WI38 (cell line): ENCODE data around the gene PRCP.

Experiments
- H3K4me3 ChIP-seq: 2 replicates; pipeline ENCODE4 v1.5.1; 2011; ENCODE audit warnings: low read depth, mild to moderate bottlenecking, control low read depth, low read length
- TF ChIP-seq, protein P1 (sequence below): IDR thresholded peaks from 2 replicates; pipeline ENCODE4 v1.5.1; 2012; ENCODE audit warnings: low read depth, mild to moderate bottlenecking, control low read depth, low read length

The PRCP gene

DNA sequence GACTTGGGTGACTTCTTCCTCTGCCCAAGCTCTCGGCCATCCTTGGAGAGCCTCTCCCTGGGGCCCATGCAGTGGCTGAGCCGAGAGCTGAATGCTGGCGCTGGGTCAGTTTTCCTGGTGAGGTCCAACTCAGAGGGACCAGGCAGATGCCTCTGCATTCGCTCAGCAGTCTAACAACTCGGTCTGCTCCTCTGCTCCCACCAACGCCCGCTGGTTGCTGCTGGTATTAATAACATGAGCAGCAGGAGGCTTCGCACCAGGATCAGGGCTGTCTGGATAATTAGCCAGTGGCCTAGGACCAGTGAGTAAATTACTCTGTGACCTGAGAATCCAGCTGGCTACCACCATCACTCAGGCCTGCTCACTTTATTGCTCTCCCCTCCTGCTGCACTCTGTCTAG is 88.9 kb downstream of the PRCP start:
- TF ChIP-seq, protein P1, sequence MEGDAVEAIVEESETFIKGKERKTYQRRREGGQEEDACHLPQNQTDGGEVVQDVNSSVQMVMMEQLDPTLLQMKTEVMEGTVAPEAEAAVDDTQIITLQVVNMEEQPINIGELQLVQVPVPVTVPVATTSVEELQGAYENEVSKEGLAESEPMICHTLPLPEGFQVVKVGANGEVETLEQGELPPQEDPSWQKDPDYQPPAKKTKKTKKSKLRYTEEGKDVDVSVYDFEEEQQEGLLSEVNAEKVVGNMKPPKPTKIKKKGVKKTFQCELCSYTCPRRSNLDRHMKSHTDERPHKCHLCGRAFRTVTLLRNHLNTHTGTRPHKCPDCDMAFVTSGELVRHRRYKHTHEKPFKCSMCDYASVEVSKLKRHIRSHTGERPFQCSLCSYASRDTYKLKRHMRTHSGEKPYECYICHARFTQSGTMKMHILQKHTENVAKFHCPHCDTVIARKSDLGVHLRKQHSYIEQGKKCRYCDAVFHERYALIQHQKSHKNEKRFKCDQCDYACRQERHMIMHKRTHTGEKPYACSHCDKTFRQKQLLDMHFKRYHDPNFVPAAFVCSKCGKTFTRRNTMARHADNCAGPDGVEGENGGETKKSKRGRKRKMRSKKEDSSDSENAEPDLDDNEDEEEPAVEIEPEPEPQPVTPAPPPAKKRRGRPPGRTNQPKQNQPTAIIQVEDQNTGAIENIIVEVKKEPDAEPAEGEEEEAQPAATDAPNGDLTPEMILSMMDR, result no peak
- no peak overlapping the region for H3K4me3 ChIP-seq

DNA sequence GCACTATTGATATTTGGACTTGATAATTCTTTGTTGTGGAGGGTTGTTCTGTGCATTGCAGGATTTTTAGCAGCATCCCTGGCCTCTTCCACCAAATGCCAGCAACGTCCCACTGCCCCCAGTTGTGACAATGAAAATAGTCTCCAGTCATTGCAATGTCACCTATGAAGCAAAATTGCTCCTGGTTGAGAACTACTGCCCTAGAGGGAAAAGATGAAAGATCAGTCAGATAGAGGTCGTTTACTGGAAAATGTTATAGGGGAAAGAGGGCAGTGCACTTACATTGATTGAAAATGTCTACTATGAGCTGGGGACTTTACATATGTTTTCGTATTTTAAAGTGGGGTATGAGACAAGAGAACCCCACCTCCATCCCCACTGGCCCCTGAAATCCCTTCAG is 89.5 kb downstream of the PRCP start:
- TF ChIP-seq, protein P1, result no peak
- no peak overlapping the region for H3K4me3 ChIP-seq

DNA sequence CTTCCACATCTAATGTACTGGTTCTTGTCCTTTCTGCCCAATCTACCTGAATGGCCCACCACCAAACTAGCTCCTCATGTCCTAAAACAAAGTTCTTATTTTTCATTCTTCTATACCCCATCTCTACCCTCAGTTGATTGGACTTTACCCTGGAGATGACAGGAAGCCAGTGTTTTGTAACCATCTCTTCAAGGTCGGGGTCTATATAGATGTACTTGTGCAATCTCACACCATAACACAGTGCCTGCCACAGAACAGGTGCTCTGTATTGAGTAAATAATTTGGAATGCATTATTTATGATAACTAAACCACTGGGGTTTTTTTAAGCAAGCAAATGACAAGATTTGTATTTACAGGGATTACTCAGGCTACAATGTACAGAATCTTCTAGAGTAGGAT is 89.9 kb downstream of the PRCP start:
- H3K4me3 ChIP-seq, result no peak overlapping the region
- TF ChIP-seq, protein P1, result no peak

DNA sequence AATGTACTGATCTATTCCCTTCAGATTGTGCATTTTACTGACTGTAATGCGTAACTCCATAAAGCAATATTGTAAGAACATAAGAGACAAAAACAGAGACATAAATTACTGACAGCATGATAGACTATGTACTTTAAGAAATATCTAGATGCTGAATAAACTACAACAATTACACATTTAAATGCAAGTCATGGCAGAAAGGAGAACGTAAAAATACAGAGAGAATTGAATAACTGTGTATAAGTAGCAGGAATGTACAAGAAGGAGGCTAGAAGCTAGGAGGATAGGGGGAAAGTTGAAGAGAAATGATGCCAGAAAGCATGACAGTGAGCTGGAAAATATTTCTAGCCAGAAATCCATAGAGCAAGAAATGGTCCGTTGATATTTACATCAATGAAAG is 92.6 kb downstream of the PRCP start:
- no peak overlapping the region for H3K4me3 ChIP-seq
- TF ChIP-seq, protein P1, result no peak

DNA sequence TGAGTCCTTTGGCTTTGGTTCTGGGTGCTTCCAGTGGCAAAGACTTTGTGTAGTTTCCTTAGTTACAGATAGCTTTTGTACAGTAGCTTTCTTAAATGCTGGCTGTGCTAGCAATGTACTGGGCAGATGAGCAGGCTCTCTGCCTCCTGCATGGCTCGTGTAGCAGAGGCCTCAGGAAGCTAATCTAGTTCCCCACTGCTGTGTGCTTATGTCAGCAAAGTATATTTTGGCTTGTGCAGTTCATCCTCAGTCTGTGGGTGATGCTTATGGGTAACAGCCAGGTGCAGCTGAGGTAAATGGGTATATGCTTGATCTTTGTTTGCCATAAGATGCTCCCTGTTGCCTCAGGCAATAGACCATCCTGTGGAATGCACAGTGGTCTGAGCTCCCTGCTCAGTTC is 97.5 kb downstream of the PRCP start:
- TF ChIP-seq, protein P1, result no peak

DNA sequence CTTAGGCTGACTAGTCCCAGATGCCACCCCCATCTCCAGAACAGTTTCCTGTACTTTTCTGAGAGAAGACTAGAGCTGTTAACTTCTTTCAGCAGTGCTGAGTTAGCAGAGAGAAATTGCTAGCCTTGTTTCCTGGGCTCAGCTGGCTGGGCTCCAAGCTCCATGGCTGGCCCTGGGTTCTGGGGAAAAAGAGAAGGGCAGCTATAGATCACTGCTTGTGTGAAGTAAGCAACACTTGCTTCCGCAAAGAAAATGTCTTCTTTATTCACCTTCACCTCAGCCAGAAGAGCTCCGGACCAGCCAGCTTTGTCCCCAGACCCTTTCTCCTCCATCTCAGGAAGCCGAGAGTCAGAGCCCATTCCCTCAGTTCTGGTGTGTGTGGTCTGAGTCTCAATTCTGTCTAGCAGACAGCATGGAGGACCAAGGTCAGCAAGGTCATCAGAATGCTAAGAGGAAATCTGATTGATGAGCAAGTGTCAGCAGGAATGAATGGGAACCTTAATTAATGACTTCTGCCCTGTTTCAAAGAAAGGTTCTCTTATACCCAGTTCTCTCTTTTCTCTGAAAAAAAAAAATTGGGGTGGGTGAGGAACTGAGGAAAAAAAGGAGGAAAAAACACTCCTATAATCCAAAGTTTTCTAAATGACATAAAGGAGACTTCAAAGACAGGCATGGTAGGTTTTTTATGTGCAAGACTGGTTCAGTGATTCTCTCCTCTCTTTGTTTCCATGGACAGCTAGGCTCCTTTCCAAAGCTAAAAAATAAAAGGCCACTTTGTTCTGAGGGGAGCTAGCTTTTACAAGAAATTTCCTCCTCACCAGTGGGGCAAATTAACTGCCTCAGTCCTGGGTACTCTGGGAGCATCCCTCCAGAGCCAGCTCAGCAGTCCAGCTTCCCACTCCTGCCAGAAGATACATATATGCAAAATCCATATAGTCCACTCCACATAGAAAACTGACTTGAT is 103.0 kb downstream of the PRCP start:
- TF ChIP-seq, protein P1, result no peak
- no peak overlapping the region for H3K4me3 ChIP-seq

More for the DNA sequence above, 97.5 kb downstream of the PRCP start:
- H3K4me3 ChIP-seq, result no peak overlapping the region

DNA sequence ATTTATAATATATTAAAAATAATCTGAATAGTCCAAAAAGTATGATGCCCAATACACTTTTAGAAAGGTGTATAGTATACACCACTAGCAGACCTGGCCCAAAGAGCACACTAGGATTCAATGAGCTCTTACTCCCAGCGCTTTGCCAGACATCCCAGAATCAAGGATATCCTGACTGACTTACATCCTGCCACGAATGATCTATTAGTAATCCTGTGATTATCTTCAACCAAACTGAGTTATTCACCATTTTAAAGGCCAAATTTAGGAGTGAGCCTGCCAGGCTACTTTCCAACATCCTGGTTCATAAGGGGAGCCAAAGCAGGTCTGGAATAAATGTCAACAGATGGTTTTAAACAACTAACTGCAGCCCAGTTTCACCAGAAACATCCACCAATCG is 105.7 kb downstream of the PRCP start:
- TF ChIP-seq, protein P1, result no peak
- no peak overlapping the region for H3K4me3 ChIP-seq
